Ishikawa (cell line): ENCODE data around the gene EDC4.

ENCODE experiments used
- CEBPB ChIP-seq: IDR thresholded peaks from 2 replicates; pipeline ENCODE4 v1.6.1; 2012
- CREB1 ChIP-seq: IDR thresholded peaks from 2 replicates; pipeline ENCODE4 v1.6.1; 2012; ENCODE audit warnings: low read depth
- EGR1 ChIP-seq: IDR thresholded peaks from 2 replicates; pipeline ENCODE4 v1.6.1; 2012
- EP300 ChIP-seq: IDR thresholded peaks from 2 replicates; pipeline ENCODE4 v1.6.1; 2012; ENCODE audit warnings: borderline replicate concordance
- FOXM1 ChIP-seq: IDR thresholded peaks from 2 replicates; pipeline ENCODE4 v1.6.1; 2012; ENCODE audit warnings: low read depth, borderline replicate concordance
- NFIC ChIP-seq: IDR thresholded peaks from 2 replicates; pipeline ENCODE4 v1.6.1; 2012
- RAD21 ChIP-seq: IDR thresholded peaks from 2 replicates; pipeline ENCODE4 v1.6.1; 2012; ENCODE audit warnings: low read depth
- REST ChIP-seq: IDR thresholded peaks from 2 replicates; pipeline ENCODE4 v1.6.1; 2012; ENCODE audit warnings: low read depth, mild to moderate bottlenecking
- TAF1 ChIP-seq: IDR thresholded peaks from 2 replicates; pipeline ENCODE4 v1.6.1; 2012; ENCODE audit warnings: low read depth, mild to moderate bottlenecking
- TCF12 ChIP-seq: IDR thresholded peaks from 2 replicates; pipeline ENCODE4 v1.6.1; 2012; ENCODE audit warnings: low read depth
- TEAD4 ChIP-seq: IDR thresholded peaks from 2 replicates; pipeline ENCODE4 v1.6.1; 2012
- YY1 ChIP-seq: IDR thresholded peaks from 2 replicates; pipeline ENCODE4 v1.6.1; 2012; ENCODE audit warnings: low read depth
- ZBTB7A ChIP-seq: IDR thresholded peaks from 2 replicates; pipeline ENCODE4 v1.6.1; 2012; ENCODE audit warnings: low read depth
- TF ChIP-seq, protein P1 (sequence below): IDR thresholded peaks from 2 replicates; pipeline ENCODE4 v1.6.1; 2012
- TF ChIP-seq, protein P2 (sequence below): IDR thresholded peaks from 2 replicates; pipeline ENCODE4 v1.6.1; 2012

EDC4 gene

DNA sequence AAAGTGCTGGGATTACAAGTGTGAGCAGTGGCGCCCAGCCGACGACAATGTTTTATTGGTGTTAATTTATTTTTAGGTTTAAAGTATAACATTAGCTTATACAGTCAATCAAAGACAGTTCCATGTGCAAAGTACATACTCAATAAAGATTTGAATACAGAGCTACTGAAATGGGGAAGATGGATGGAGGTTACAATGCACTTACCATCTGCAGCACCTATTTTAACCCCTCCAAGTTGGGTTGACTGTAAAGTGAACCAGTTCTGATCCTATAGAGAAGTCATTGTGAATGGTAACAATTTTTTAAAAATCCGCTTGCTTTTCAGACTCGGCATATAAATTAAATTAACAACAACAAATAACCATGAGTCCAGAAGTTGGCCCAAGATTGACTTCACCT lies 19.5 kb downstream of the EDC4 start:
- TF ChIP-seq EP300 (no peak), EGR1 (no peak), ZBTB7A (no peak), YY1 (no peak)
- TF ChIP-seq, protein P1, sequence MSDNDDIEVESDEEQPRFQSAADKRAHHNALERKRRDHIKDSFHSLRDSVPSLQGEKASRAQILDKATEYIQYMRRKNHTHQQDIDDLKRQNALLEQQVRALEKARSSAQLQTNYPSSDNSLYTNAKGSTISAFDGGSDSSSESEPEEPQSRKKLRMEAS, result no peak
- TF ChIP-seq, protein P2, sequence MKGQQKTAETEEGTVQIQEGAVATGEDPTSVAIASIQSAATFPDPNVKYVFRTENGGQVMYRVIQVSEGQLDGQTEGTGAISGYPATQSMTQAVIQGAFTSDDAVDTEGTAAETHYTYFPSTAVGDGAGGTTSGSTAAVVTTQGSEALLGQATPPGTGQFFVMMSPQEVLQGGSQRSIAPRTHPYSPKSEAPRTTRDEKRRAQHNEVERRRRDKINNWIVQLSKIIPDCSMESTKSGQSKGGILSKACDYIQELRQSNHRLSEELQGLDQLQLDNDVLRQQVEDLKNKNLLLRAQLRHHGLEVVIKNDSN, result no peak

DNA sequence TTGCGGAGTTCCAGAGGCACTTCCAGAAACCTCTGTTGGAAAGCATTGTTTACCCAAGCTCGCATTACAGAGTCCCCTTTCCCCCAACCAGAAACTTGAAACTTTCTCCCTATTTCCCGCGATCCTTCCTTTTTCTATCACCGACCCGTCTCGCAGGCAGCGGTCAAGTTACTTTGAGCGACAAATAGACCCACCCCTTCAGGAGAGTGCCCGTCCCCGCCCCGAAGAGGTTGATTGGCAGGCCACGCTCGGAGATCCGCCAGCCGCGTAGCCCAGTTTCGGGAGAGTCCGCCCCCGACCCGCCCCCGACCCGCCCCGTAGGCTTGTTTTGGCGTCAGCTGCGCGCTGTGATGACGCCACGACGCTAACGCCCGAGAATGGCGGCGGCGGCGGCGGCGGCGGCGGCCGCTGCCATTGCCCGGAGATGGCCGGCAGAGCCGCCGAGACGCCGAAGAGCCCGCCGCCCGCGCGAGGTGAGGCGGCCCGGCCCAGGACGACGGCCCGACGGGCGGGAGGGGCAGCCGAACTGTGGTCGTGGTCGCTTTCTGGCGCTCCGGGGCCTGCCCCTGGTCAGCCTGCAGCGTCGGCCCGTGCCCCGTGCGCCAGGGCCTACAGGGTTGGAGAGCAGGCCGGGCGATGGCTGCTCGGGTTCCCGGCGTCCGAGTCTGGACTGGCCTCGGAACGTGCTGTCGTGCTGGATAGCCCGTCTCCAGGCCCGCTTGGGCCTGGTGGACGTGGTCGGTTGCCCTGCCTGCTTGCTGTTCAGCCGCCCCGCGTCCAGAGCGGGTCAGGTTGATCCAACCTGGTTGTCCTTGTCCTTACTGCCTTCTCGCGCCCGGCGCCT lies 20.3 kb downstream of the EDC4 start, which contains the start of gene PSKH1:
Gene PSKH1, plus strand, starts transcription at position 356 of the 844 bp plus-strand sequence. CDS start 15,496 bp downstream, outside the sequence.
- TF ChIP-seq CREB1 (peak; percentile 96), TAF1 (peak; percentile 88), ZBTB7A (no peak), RAD21 (no peak), TEAD4 (no peak), YY1 (peak; percentile 91), FOXM1 (no peak), EP300 (no peak), CEBPB (no peak), TCF12 (0 out of 2 replicates have a peak, but pooled peaks have one; percentile 22), REST (no peak), NFIC (no peak), EGR1 (0 out of 2 replicates have a peak, but pooled peaks have one; percentile 8)
- TF ChIP-seq, protein P1, result no peak

DNA sequence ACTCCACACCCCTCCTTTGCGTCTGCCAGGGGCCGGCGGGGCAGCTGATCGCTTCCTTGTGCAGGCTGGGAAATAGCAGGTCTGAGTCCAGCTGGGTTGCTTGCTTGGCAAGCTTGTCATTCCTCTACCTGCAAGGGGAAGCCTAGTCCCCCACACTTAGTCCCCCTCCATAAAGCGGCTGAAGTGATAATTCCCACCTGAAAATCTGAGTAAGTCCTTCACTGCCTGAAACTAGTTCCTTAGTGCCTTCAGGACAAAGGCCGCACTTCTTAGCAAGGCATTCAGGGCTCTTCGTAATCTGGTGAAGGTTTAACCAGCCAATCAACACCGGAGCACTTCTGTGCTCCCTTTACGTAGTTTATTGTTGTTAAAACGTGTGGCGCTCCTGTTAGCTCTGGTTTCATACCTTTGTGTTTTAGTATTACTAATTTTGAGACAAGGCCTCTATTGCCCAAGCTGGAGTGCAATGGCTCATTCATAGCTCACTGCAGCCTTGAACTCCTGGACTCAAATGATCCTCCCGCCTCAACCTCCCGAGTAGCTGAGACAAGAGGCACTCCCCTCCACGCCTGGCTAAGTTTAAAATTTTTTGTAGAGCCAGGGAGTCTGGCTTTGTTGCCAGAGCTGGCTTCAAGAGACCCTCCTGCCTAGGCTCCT lies 21.0 kb downstream of the EDC4 start:
- no peak for TF ChIP-seq RAD21
- TF ChIP-seq TEAD4, result no peak
- TF ChIP-seq REST, result no peak
- TF ChIP-seq YY1, result no peak
- no peak for TF ChIP-seq TAF1
- TF ChIP-seq NFIC, result no peak
- no peak for TF ChIP-seq CREB1
- no peak for TF ChIP-seq CEBPB
- TF ChIP-seq, protein P1, result no peak
- no peak for TF ChIP-seq EGR1
- TF ChIP-seq TCF12, result no peak
- TF ChIP-seq, protein P2, result no peak
- TF ChIP-seq EP300, result no peak
- no peak for TF ChIP-seq FOXM1

DNA sequence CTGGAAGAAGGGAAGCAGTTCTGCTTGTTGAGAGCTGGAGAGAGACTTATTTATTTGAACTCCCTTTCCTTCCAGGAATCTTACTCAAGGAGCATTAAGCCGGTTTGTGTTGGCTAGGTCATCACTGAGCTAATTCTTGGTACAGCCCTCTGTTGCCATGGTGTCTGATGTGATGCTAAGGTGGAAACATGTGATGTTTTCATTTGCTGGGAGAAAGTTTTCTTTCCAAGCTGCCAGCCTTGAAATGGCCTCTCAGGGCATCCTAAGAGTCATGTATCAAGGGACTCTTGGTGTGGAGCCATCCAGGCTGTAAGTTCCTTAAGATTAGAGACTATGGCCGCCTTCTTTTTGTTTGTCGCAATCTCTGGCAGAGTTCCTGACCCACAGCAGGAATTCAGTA lies 24.4 kb downstream of the EDC4 start:
- no peak for TF ChIP-seq TEAD4
- no peak for TF ChIP-seq EGR1
- TF ChIP-seq TAF1, result no peak
- no peak for TF ChIP-seq NFIC
- no peak for TF ChIP-seq CEBPB
- no peak for TF ChIP-seq YY1
- TF ChIP-seq EP300, result no peak
- TF ChIP-seq RAD21, result no peak
- TF ChIP-seq, protein P2, result no peak
- TF ChIP-seq FOXM1, result no peak
- no peak for TF ChIP-seq CREB1
- no peak for TF ChIP-seq REST
- no peak for TF ChIP-seq ZBTB7A
- TF ChIP-seq, protein P1, result no peak
